Fibroblast of lung (primary cell): ENCODE data around the gene KRTAP10-1.

ENCODE experiments used
- CTCF ChIP-seq, 2 donors: IDR thresholded peaks in 1 of 2; conservative IDR thresholded peaks in 1 of 2; 1 replicate in 1 of 2; 2 replicates in 1 of 2; pipeline ENCODE4 v1.5.1; 2011 to 2012; ENCODE audit warnings: low read length in 2 of 2, control low read depth in 1 of 2, inconsistent platforms in 1 of 2, low read depth in 1 of 2, mild to moderate bottlenecking in 1 of 2
- EZH2 ChIP-seq: IDR thresholded peaks from 2 replicates; pipeline ENCODE4 v1.5.1; 2012; ENCODE audit warnings: low read length, control low read depth, mild to moderate bottlenecking; ENCODE audit errors: missing control alignments

GRCh38 chr21:44529011-44529421 lies 11.0 kb downstream of the KRTAP10-1 start:
- no peak for TF ChIP-seq CTCF (conservative IDR thresholded peaks at IDR 0.05 in 1 of 2, IDR thresholded peaks at IDR 0.05 in 1 of 2; ENCODE audit: low read depth in 1 of 2, low read length in 2 of 2)
- TF ChIP-seq EZH2: no peak
